SKM-1 (cell line): ENCODE data around the gene CD68.

ENCODE experiments used
- DNase-seq: peaks from one replicate; lab custom pipeline; 2025; ENCODE audit not compliant: unreplicated experiment; lab: John Stamatoyannopoulos, UW

Gene CD68, protein sequence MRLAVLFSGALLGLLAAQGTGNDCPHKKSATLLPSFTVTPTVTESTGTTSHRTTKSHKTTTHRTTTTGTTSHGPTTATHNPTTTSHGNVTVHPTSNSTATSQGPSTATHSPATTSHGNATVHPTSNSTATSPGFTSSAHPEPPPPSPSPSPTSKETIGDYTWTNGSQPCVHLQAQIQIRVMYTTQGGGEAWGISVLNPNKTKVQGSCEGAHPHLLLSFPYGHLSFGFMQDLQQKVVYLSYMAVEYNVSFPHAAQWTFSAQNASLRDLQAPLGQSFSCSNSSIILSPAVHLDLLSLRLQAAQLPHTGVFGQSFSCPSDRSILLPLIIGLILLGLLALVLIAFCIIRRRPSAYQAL

DNA sequence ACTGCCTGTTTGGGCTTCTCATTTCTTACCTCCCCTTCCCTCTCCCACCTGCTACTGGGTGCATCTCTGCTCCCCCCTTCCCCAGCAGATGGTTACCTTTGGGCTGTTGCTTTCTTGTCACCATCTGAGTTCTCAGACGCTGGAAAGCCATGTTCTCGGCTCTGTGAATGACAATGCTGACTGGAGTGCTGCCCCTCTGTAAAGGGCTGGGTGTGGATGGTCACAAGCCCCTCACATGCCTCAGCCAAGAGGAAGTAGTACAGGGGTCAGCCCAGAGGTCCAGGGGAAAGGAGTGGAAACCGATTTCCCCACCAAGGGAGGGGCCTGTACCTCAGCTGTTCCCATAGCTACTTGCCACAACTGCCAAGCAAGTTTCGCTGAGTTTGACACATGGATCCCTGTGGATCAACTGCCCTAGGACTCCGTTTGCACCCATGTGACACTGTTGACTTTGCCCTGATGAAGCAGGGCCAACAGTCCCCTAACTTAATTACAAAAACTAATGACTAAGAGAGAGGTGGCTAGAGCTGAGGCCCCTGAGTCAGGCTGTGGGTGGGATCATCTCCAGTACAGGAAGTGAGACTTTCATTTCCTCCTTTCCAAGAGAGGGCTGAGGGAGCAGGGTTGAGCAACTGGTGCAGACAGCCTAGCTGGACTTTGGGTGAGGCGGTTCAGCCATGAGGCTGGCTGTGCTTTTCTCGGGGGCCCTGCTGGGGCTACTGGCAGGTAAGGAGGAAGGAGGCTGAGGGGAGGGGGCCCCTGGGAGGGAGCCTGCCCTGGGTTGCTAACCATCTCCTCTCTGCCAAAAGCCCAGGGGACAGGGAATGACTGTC lies at the start of gene CD68:
Gene CD68 (plus strand): TSS at position 638 of the 833 bp plus-strand sequence. CDS start 40 bp downstream, at position 678.
- peak; percentile 71 for DNase-seq

DNA sequence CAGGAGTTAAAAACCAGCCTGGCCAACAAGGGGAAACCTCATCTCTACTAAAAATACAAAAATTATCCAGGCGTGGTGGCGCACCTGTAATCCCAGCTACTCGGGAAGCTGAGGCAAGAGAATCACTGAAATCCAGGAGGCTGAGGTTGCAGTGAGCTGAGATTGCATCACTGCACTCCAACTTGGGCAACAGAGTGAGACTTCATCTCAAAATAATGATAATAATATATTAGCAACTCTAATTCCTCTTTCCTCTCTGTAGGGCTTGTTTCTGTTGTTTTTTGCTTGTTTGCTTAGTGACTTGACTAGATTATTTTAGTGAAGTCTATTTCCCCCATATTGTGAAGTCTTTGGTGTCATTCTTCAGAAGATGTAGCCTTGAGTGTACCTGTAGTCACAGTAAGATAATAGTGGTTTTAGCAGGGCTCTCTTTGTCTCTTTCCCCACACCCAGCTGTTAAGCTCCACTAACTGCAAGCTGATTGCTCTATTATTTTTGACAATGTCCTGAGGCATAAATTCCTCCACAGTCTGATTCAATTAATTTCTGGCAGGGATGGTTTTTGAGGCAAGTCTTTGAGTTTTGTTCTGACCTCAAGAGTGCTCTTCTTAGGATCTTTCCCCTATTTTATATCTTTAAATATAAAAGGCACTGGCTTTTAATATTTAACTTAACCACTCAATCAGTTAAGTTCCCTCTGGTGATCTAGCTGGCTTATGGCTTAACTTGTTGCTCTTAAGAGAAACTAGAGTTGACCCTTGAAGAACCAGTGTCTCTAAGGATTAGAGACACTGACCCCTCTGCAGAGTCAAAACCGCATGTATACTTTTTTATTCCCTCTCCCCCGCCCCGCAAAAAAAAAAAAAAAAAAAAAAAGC lies 49.2 kb upstream of the CD68 start:
- no peak for DNase-seq

DNA sequence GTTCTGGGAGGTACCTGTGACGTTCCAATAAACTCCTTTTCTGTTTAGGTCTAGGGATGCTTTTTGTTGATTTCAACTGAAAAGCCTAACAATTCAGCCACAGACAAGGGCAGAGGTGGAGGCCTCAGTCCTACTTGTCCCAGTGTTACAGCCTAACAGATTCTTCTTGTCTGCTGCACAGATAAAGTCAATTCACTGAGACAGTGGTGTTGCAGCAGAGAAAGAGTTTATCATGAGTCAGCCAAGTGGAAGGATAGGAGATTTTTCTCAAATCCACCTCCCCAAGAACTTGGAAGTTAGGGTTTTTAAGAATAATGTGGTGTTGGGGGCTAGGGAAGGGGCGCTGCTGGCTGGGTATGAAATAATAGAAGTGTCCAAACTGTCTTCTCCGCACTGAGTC lies 41.4 kb upstream of the CD68 start:
- DNase-seq: no peak

DNA sequence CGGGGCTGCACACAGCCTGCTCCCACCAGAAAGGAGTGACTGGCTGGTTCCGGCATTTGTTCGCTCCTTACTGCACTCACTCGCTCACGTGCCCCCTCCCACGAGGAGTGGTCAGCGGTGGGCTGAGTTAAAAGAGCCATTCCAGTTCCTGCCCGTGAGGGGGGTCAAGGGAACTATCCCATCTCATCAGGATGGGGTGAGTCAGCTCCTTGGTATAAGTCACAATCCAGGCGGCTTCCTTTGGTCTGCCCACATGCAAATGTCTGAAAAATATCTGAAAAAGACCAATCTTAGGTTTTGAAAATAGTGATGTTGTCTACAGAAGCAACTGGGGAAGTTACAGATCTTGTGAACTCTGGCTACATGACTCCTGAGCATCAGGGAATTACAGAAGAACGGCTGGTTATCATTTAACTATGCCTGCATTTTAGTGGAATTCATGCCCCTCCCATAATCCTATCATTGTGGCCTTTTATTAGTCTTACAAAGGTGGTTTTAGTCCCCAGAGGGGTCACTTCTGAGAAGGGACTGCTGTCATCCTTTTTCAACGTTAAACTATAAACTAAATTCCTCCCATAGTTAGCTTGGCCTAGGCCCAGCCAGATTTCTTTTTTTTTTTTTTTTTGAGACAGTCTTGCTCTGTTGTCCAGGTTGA lies 40.4 kb upstream of the CD68 start:
- DNase-seq: no peak

DNA sequence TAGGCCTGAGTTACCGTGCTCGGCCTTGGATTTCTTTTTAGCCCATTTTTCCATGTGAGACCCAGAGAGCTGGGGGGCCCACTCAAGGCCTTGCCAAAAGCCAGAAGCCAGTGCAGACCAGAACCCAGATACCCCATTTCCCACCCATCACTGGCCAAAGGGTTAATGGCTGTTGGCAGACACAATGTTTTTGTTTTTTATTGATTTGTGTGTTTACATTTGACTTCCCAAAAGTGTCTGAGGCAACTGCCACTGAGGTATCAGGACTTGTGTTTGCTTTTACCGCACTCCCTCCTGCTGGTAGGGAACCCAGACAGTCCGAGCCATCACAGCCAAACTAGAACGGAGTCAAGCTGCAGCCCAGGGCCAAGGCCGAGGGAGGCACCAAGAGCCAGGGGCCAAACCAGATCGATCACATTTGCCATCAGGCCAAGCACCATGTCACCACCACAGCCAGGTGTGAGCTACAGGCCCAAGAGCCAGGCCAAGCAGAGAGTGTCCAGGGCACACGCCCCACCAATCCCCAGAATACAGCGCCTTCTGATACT lies 38.3 kb upstream of the CD68 start:
- no peak for DNase-seq

DNA sequence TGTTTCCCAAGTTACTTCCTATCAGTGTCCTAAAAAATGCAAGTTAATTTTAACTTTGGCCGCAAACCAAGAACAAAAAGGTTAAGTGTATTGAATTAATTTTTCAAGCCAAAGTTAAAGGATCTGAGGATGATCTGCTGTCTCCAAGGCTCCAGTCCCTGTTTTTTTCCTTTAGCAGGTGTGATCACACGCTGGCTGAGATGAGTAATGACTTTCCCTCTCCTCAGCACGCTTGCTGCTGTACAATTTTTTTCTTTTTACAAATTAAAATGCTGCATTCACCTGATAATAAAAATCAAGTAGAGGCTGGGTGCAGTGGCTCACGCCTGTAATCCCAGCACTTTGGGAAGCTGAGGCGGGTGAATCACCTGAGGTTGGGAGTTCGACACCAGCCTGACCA lies 34.5 kb upstream of the CD68 start:
- no peak for DNase-seq

DNA sequence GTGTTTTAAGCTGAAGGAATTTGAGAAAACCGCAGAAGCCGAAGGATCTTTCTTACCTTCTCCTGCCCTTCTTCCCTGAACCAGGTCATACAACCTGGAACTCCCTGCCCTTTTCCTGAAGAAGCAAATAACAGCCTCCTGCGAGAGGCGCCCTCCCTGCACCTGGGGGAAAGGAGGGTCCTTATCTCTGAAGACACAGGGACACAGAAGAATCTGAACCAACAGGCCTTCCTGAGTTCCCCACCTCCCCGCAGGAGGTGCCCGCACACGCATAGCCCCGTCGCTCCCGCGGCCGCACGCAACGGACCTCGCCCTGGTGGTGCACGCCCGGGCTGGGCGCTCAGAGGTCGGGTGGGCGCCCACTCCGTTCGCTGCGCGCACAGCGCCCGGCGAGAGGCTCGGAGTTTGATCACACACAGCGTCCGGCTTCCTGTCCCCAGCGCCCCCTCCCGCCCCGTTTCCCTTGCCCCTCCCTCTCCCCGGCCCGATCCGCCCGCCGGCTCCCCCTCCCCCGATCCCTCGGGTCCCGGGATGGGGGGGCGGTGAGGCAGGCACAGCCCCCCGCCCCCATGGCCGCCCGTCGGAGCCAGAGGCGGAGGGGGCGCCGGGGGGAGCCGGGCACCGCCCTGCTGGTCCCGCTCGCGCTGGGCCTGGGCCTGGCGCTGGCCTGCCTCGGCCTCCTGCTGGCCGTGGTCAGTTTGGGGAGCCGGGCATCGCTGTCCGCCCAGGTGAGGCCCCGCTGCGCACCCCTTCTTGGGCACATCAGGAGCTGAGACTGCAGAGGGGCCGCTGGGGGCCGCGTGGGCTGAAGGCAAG lies 30.6 kb upstream of the CD68 start, which contains the start of gene TNFSF12:
Gene TNFSF12 (plus strand): TSS at position 474 of the 816 bp plus-strand sequence. CDS start 96 bp downstream, at position 570.
- DNase-seq: no peak

DNA sequence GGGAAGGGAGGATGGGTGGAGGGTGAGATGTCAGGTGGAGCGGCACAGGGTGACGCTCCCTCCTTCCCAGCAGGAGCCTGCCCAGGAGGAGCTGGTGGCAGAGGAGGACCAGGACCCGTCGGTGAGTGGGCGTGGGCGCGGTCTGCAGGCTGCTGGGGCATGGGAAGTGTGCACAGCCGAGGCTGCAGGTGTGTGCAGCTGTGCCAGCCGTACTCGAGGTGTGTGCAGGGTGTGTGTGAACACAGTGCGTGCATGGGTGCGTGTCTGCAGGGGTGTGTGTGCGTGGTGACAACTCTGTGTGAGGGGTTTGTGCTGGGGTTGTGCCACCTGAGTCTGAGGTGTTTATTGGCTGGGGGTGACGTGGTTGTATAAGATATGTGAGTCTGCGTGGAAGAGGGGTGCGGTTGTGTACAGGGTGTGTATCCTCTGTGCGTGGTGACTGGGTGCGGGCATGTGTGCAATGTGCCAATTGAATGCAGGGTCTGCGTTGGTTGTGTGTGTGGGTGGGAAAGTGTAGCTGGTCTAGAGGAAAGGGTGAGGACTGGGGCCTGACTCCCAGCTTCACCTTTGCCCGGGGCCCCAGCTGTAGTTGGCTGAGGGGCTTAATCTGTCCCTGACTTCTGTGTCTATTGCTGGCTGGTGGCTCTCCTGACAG lies 29.9 kb upstream of the CD68 start:
- DNase-seq: no peak

DNA sequence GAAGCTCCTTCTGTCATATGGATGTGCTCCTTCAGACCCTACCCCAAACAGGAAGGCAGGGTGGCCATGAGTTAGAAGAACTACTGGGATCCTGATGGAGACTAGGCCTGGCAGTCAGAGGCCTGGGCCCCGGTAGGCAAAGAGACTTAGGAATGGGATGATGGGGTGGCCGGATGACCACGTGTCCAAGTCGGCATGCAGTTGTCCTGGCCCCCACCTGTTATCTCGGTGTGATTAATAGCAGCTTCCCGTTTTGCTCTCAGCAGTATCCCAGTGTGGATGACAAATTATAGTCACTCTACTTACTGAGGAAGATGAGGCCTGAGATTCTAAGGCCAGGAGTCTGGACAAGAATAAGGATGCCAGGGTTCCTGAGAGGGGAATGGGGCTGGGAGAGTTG lies 29.1 kb upstream of the CD68 start:
- no peak for DNase-seq

DNA sequence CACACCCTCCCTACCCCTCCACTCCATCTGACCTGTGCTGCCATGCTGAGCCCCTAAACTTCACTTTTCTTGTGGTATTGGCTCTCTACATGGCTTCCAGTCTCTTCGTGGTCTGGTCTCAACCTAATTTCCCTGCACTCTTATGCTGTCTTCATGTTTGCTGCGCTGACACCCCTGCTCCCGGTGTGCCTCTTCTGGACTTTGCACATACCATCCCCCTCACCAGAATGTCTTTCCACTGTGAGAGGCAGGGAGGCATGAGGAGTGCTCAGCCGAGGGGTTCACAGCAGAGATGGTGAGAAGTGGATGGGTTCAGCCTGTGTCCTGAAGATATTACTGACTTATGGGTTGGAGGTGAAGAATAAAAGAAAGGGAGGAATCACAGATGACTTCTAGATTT lies 28.0 kb upstream of the CD68 start:
- no peak for DNase-seq

DNA sequence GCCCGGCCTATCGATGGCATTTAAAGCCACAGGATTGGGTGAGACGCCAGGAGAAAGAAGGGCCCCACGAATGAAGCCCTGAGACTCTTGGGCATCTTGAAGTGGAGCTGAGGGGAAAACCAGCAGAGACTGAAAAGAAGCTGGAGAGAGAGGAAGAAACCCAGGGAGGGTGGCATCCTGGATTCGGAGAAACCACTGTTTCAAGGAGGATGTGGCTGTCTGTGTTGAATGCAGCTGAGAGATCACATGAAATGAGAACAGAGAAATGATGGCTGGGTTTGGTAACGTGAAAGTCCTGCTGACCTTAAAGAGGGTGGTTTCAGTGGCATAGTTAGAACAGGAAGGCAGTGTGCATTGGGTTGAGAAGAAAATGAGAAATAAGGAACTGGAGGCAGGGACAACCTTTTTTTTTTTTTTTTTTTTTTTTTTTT lies 26.8 kb upstream of the CD68 start:
- DNase-seq: peak; percentile 36

DNA sequence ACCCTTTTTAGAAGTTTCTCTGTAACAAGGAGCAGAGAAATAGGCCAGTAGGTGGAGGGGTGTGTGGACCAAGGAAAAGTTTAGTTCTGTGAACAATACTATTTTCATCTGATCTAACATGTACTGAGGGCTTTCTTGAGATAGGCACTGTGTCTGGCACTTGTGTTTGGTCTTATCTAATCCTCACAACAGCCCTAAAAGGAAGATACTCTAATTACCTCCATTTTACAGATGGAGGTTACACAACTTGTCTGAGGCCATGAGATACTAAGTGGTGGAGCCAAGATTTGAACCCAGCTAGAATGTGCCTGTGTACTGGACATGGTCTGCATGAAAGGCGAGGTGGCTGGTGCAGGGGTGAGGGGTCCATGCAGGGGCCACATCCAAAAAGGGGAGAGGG lies 26.1 kb upstream of the CD68 start:
- DNase-seq: no peak

DNA sequence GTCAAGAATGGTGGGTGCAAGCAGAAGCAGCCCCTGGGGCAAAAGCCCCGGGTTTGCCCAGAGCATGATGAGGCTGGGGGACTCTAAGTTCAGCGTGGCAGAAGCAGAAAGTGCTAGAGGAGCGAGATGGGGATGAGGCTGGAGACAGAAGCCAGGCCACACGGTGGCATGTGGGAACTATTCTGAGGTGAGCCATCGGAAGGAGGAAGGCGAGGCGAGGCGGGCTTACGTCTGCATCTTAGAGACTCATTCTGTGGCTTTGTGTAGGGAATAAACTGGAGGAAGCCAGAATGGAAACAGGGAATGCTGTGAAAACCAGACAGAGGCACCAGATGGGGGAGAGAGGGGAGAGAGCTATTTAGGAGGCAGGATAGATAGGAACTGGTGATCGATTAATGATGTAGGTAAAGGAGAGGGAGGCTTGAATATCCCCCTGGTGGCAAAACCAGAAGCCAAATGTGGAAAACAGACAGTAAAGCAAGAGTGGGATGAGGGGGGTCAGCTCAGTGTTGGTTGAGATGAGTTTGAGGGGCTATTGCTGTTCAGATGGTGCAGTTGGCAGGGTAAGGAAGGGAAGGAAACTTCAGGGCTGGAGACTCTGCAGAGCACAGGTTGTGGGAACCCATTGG lies 24.0 kb upstream of the CD68 start:
- DNase-seq: no peak

DNA sequence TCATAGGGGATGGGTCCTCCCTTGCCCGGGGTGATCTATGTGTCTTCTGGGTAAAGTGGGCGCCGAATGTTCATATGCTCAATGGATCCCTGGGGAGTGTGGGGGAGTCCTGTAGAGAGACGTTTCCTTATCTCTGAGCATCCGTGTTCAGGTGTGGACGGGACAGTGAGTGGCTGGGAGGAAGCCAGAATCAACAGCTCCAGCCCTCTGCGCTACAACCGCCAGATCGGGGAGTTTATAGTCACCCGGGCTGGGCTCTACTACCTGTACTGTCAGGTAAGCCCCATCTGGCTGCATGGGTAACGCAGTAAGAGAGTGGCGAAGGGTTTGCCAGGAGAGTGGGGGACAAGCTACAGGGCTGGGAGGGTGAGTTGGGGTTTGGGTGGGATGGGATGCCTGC lies 22.8 kb upstream of the CD68 start:
- DNase-seq: no peak

DNA sequence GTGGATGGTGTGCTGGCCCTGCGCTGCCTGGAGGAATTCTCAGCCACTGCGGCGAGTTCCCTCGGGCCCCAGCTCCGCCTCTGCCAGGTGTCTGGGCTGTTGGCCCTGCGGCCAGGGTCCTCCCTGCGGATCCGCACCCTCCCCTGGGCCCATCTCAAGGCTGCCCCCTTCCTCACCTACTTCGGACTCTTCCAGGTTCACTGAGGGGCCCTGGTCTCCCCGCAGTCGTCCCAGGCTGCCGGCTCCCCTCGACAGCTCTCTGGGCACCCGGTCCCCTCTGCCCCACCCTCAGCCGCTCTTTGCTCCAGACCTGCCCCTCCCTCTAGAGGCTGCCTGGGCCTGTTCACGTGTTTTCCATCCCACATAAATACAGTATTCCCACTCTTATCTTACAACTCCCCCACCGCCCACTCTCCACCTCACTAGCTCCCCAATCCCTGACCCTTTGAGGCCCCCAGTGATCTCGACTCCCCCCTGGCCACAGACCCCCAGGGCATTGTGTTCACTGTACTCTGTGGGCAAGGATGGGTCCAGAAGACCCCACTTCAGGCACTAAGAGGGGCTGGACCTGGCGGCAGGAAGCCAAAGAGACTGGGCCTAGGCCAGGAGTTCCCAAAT lies 22.2 kb upstream of the CD68 start:
- DNase-seq: no peak

DNA sequence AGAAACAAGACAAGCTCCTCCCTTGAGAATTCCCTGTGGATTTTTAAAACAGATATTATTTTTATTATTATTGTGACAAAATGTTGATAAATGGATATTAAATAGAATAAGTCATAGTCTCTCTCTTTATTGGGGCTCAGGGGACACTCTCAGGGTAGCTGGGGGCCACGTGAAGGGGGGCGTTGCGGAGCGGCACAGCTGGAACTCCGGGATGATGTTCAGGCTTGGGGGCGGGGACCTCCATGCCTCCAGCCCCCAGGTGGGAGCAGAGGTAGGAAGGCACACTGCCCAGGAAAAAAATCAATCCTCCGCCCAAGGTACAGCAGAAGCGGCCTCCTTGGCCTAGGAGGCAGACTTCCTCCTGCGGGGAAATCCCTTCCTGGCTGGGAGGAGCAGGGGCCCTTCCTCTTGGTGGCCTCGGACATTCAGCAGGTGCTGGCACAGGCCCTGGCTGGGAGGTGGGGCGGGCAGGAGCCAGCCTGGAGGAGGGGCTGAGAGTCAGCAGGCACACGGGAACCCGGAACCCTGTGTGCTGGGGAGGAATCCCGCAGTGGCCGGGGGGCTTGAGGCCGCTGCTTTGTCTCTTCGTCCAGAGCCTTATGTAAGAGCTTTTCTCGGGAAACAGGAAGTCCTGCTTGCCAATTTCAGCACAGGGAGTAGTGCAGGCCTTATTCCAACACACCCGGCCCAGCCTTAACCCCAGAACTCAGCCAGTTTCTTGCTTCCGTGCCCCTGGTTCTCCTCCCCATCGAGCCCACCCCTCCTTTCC lies 21.5 kb upstream of the CD68 start:
- peak; percentile 31 for DNase-seq

DNA sequence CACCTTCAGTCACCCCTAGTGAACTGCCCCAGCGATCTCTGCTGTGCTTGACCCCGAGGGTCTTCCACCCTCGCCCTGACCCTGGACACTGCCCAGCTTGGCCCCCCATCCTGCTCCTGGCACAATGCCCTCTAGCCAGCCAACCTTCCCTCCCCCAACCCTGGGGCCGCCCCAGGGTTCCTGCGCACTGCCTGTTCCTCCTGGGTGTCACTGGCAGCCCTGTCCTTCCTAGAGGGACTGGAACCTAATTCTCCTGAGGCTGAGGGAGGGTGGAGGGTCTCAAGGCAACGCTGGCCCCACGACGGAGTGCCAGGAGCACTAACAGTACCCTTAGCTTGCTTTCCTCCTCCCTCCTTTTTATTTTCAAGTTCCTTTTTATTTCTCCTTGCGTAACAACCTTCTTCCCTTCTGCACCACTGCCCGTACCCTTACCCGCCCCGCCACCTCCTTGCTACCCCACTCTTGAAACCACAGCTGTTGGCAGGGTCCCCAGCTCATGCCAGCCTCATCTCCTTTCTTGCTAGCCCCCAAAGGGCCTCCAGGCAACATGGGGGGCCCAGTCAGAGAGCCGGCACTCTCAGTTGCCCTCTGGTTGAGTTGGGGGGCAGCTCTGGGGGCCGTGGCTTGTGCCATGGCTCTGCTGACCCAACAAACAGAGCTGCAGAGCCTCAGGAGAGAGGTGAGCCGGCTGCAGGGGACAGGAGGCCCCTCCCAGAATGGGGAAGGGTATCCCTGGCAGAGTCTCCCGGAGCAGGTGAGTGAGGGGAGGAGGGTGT lies 20.7 kb upstream of the CD68 start, which contains the start of gene TNFSF13:
Gene TNFSF13 (plus strand): TSS at position 207 of the 776 bp plus-strand sequence. CDS start 290 bp downstream, at position 497.
- DNase-seq: peak; percentile 27
